Activated effector memory CD4-positive, alpha-beta T cell treated with Interleukin-2 at 50 U/mL for 16 hours (primary cell): Measurements from ENCODE around the gene USP17L11.
"Not testable (repeated sequence)": the region's sequence is repeated elsewhere in the genome, so short reads cannot be mapped to it uniquely, and the experiment has no call there.

Experiments used
- DNase-seq: peaks from one replicate; pipeline ENCODE4 v3.0.0-alpha.2; 2020

Gene USP17L11

DNA sequence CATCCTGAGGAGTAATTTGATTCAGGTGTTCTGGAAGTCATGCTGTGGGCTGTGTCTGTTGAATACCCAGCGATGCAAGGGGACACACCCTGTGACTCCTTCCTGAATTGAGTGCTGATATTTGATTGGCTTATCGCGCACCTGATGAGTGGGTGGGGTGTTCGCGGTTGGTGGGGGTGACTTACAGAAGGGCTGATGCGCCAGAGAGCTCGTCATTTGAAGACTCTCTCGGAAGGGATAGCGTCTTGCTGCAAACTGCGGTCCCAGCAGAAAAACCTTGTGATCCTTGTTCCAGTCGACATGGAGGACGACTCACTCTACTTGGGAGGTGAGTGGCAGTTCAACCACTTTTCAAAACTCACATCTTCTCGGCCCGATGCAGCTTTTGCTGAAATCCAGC, at the start of gene USP17L11:
USP17L11 (plus strand) TSS at position 301 of the 400 bp plus-strand sequence; CDS start at position 301, 0 bp downstream.
- DNase-seq, result not testable (repeated sequence)

- DNase-seq, result not testable (repeated sequence)
Observed at GRCh38 chr4:9165990-9166389, 49.2 kb upstream of the USP17L11 start.

DNA sequence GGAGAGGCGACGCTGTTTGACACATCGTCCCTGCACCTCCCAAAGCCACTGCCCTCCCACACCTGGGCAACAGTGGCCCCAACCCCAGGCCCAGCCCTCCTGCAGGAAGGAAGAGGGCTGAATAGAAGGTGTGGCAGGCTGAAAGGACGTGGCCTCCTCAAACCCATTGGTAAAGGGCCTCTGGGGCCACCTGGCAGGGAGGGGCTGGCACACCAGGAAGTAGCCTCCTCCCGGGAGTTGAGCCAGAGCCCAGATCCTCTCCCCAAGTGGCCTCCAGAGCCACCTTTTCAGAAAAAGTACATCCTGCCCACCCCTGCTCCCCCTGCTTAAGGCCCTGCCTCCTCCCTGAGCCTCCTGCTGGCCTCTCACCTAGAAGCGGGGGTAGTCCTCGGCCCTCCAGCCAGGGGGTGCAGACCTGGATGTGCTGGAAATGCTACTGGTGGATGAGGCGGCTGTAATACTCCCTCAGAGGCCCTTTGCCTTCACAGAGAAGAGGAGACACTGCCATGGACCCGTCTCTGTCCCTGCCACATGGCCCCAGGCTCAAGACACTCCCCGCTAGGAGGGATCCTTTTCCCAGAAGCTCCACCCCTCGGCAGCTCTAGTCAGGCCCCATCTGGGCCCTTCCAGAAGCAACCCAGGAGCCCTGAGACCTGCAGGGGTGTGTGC, 45.3 kb upstream of the USP17L11 start, which contains the start of gene FAM90A26:
FAM90A26 (plus strand) TSS at position 619 of the 669 bp plus-strand sequence. CDS start 2,764 bp downstream, outside the sequence.
- DNase-seq, result not testable (repeated sequence)

- DNase-seq, result not testable (repeated sequence)
Observed at GRCh38 chr4:9210357-9210756, 4.8 kb upstream of the USP17L11 start, which contains the start of gene USP17L10. USP17L10 (plus strand) TSS chr4:9210657; CDS start chr4:9210657, 0 bp downstream.

GRCh38 chr4:9214701-9215100, 504 bp upstream of the USP17L11 start:
- DNase-seq, result not testable (repeated sequence)

- DNase-seq, result not testable (repeated sequence)
Observed at GRCh38 chr4:9219852-9220251, 4.6 kb downstream of the USP17L11 start, which contains the start of gene USP17L12. USP17L12 (plus strand) TSS chr4:9220152; CDS start chr4:9220152, 0 bp downstream.

GRCh38 chr4:9224596-9224995, 9.4 kb downstream of the USP17L11 start, which contains the start of gene USP17L13:
USP17L13 (plus strand) TSS chr4:9224896; CDS start chr4:9224896, 0 bp downstream.
- not testable (repeated sequence) for DNase-seq

- DNase-seq, result not testable (repeated sequence)
Observed at GRCh38 chr4:9230249-9230648, 15.0 kb downstream of the USP17L11 start.

- DNase-seq, result not testable (repeated sequence)
Observed at GRCh38 chr4:9234085-9234484, 18.9 kb downstream of the USP17L11 start, which contains the start of gene USP17L15. USP17L15 (plus strand) TSS chr4:9234385; CDS start chr4:9234385, 0 bp downstream.

DNA sequence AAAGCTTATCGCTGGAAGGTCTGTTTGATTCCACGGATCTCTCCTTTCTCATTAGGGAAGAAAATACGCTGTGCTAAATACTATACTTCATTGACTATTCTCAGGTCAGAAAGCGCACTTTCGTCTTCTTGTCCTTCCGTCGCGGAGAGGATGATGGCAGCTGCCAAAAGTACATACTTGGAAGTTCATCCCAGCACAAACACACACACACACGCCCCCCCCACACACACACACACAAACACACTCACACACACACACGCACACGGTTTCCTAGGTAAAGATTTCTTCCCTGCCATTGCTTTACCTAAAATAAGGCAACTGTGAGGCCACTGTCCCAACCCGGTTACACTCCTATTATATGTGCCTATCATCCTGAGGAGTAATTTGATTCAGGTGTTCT, 23.3 kb downstream of the USP17L11 start:
- DNase-seq, result not testable (repeated sequence)

GRCh38 chr4:9243579-9243978, 28.4 kb downstream of the USP17L11 start, which contains the start of gene USP17L17:
USP17L17 (plus strand) TSS chr4:9243879; CDS start chr4:9243879, 0 bp downstream.
- DNase-seq, result not testable (repeated sequence)

DNA sequence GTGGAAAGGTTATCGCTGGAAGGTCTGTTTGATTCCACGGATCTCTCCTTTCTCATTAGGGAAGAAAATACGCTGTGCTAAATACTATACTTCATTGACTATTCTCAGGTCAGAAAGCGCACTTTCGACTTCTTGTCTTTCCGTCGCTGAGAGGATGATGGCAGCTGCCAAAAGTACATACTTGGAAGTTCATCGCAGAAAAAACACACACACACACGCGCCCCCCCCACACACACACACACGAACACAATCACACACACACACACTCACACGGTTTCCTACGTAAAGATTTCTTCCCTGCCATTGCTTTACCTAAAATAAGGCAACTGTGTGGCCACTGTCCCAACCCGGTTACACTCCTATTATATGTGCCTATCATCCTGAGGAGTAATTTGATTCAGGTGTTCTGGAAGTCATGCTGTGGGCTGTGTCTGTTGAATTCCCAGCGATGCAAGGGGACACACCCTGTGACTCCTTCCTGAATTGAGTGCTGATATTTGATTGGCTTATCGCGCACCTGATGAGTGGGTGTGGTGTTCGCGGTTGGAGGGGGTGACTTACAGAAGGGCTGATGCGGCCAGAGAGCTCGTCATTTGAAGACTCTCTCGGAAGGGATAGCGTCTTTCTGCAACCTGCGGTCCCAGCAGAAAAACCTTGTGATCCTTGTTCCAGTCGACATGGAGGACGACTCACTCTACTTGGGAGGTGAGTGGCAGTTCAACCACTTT, 32.9 kb downstream of the USP17L11 start, which contains the start of gene USP17L18:
USP17L18 (plus strand) TSS at position 678 of the 728 bp plus-strand sequence; CDS start at position 678, 0 bp downstream.
- not testable (repeated sequence) for DNase-seq

GRCh38 chr4:9253078-9253477, 37.9 kb downstream of the USP17L11 start, which contains the start of gene USP17L19:
USP17L19 (plus strand) TSS chr4:9253378; CDS start chr4:9253378, 0 bp downstream.
- DNase-seq, result not testable (repeated sequence)

DNA sequence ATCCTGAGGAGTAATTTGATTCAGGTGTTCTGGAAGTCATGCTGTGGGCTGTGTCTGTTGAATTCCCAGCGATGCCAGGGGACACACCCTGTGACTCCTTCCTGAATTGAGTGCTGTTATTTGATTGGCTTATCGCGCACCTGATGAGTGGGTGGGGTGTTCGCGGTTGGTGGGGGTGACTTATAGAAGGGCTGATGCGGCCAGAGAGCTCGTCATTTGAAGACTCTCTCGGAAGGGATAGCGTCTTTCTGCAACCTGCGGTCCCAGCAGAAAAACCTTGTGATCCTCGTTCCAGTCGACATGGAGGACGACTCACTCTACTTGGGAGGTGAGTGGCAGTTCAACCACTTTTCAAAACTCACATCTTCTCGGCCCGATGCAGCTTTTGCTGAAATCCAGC, 42.6 kb downstream of the USP17L11 start, which contains the start of gene USP17L20:
USP17L20 (plus strand) TSS at position 301 of the 400 bp plus-strand sequence; CDS start at position 301, 0 bp downstream.
- not testable (repeated sequence) for DNase-seq

- DNase-seq, result not testable (repeated sequence)
Observed at GRCh38 chr4:9262572-9262971, 47.4 kb downstream of the USP17L11 start, which contains the start of gene USP17L21. USP17L21 (plus strand) TSS chr4:9262872; CDS start chr4:9262872, 0 bp downstream.
